Measurements from ENCODE around the gene OFD1. TPM values are rescaled to one million over a fixed set of nuclear protein-coding genes. Genes with fewer than 3 reads are reported as not detected.

Gene OFD1
- total RNA-seq, 1 experiment from 2014 or later = 76.3 TPM

- Histone ChIP-seq H3K4me1 (ENCODE audit: low read length) (peaks cover 5% of the 10 kb centered on the region), H3K27me3 (ENCODE audit: low read length) (no peaks in the 10 kb centered on the region), H3K9ac (ENCODE audit: low read length) (no peak overlapping the region), H3K4me3 (ENCODE audit: low read length) (no peak overlapping the region), H3K79me2 (ENCODE audit: low read length) (no peaks in the 10 kb centered on the region), H3K9me2 (replicated peaks; ENCODE audit: insufficient read depth, low read length) (no peaks in the 10 kb centered on the region), H2AFZ (ENCODE audit: low read length) (no peak overlapping the region), H3K27ac (ENCODE audit: low read length) (no peak overlapping the region), H4K20me1 (ENCODE audit: insufficient read depth, low read depth, low read length) (no peaks in the 10 kb centered on the region), H3K9me3 (ENCODE audit: low read length) (no peaks in the 10 kb centered on the region), H3K36me3 (ENCODE audit: insufficient read depth, low read length) (no peaks in the 10 kb centered on the region), H3K4me2 (ENCODE audit: low read depth, low read length, poor library complexity, severe bottlenecking) (no peak overlapping the region)
- DNase-seq = no peak
These were observed 63.6 kb downstream of the OFD1 start for GRCh38 chrX:13798184-13798583.

GRCh38 chrX:13803116-13803515, 68.6 kb downstream of the OFD1 start:
- Histone ChIP-seq H3K27me3 (ENCODE audit: low read length) (no peaks in the 10 kb centered on the region), H3K4me2 (ENCODE audit: low read depth, low read length, poor library complexity, severe bottlenecking) (no peak overlapping the region), H3K27ac (ENCODE audit: low read length) (no peak overlapping the region), H3K9me3 (ENCODE audit: low read length) (no peaks in the 10 kb centered on the region), H3K4me1 (ENCODE audit: low read length) (no peaks in the 10 kb centered on the region), H2AFZ (ENCODE audit: low read length) (no peak overlapping the region), H3K4me3 (ENCODE audit: low read length) (no peak overlapping the region), H4K20me1 (ENCODE audit: insufficient read depth, low read depth, low read length) (no peaks in the 10 kb centered on the region), H3K36me3 (ENCODE audit: insufficient read depth, low read length) (no peaks in the 10 kb centered on the region), H3K79me2 (ENCODE audit: low read length) (no peaks in the 10 kb centered on the region), H3K9ac (ENCODE audit: low read length) (no peak overlapping the region), H3K9me2 (replicated peaks; ENCODE audit: insufficient read depth, low read length) (no peaks in the 10 kb centered on the region)
- DNase-seq = no peak

GRCh38 chrX:13805241-13805640, 70.7 kb downstream of the OFD1 start:
- H3K79me2 ChIP-seq (ENCODE audit: low read length) = no peaks in the 10 kb centered on the region
- H3K4me2 ChIP-seq (ENCODE audit: low read depth, low read length, poor library complexity, severe bottlenecking) = no peak overlapping the region
- no peak overlapping the region for H3K27ac ChIP-seq (ENCODE audit: low read length)
- H3K27me3 ChIP-seq (ENCODE audit: low read length) = no peaks in the 10 kb centered on the region
- no peaks in the 10 kb centered on the region for H3K36me3 ChIP-seq (ENCODE audit: insufficient read depth, low read length)
- no peak overlapping the region for H3K4me3 ChIP-seq (ENCODE audit: low read length)
- DNase-seq = no peak
- H2AFZ ChIP-seq (ENCODE audit: low read length) = no peak overlapping the region
- H4K20me1 ChIP-seq (ENCODE audit: insufficient read depth, low read depth, low read length) = no peaks in the 10 kb centered on the region
- H3K9ac ChIP-seq (ENCODE audit: low read length) = no peak overlapping the region
- H3K9me3 ChIP-seq (ENCODE audit: low read length) = no peaks in the 10 kb centered on the region
- H3K9me2 ChIP-seq (replicated peaks; ENCODE audit: insufficient read depth, low read length) = no peaks in the 10 kb centered on the region
- H3K4me1 ChIP-seq (ENCODE audit: low read length) = no peaks in the 10 kb centered on the region

- H3K9ac ChIP-seq (ENCODE audit: low read length) = no peak overlapping the region
- H3K4me3 ChIP-seq (ENCODE audit: low read length) = no peak overlapping the region
- H3K79me2 ChIP-seq (ENCODE audit: low read length) = no peaks in the 10 kb centered on the region
- H3K27ac ChIP-seq (ENCODE audit: low read length) = no peak overlapping the region
- H3K9me3 ChIP-seq (ENCODE audit: low read length) = no peaks in the 10 kb centered on the region
- no peaks in the 10 kb centered on the region for H3K36me3 ChIP-seq (ENCODE audit: insufficient read depth, low read length)
- H3K27me3 ChIP-seq (ENCODE audit: low read length) = no peaks in the 10 kb centered on the region
- no peak overlapping the region for H2AFZ ChIP-seq (ENCODE audit: low read length)
- no peak overlapping the region for H3K4me2 ChIP-seq (ENCODE audit: low read depth, low read length, poor library complexity, severe bottlenecking)
- H4K20me1 ChIP-seq (ENCODE audit: insufficient read depth, low read depth, low read length) = no peaks in the 10 kb centered on the region
- H3K9me2 ChIP-seq (replicated peaks; ENCODE audit: insufficient read depth, low read length) = no peaks in the 10 kb centered on the region
- DNase-seq = no peak
- H3K4me1 ChIP-seq (ENCODE audit: low read length) = no peaks in the 10 kb centered on the region
These were observed 73.7 kb downstream of the OFD1 start for GRCh38 chrX:13808293-13808692.

- H3K27me3 ChIP-seq (ENCODE audit: low read length) = no peaks in the 10 kb centered on the region
- H3K4me2 ChIP-seq (ENCODE audit: low read depth, low read length, poor library complexity, severe bottlenecking) = no peak overlapping the region
- H3K27ac ChIP-seq (ENCODE audit: low read length) = no peak overlapping the region
- H2AFZ ChIP-seq (ENCODE audit: low read length) = no peak overlapping the region
- no peak for DNase-seq
- no peaks in the 10 kb centered on the region for H4K20me1 ChIP-seq (ENCODE audit: insufficient read depth, low read depth, low read length)
- no peaks in the 10 kb centered on the region for H3K9me2 ChIP-seq (replicated peaks; ENCODE audit: insufficient read depth, low read length)
- H3K4me3 ChIP-seq (ENCODE audit: low read length) = no peak overlapping the region
- no peaks in the 10 kb centered on the region for H3K9me3 ChIP-seq (ENCODE audit: low read length)
- no peak overlapping the region for H3K9ac ChIP-seq (ENCODE audit: low read length)
- H3K36me3 ChIP-seq (ENCODE audit: insufficient read depth, low read length) = no peaks in the 10 kb centered on the region
- no peaks in the 10 kb centered on the region for H3K4me1 ChIP-seq (ENCODE audit: low read length)
- no peaks in the 10 kb centered on the region for H3K79me2 ChIP-seq (ENCODE audit: low read length)
These were observed 74.3 kb downstream of the OFD1 start for GRCh38 chrX:13808865-13809264.

- no peak overlapping the region for H3K4me3 ChIP-seq (ENCODE audit: low read length)
- H3K36me3 ChIP-seq (ENCODE audit: insufficient read depth, low read length) = no peaks in the 10 kb centered on the region
- H3K9me2 ChIP-seq (replicated peaks; ENCODE audit: insufficient read depth, low read length) = no peaks in the 10 kb centered on the region
- H3K9me3 ChIP-seq (ENCODE audit: low read length) = no peaks in the 10 kb centered on the region
- H3K27me3 ChIP-seq (ENCODE audit: low read length) = no peaks in the 10 kb centered on the region
- no peaks in the 10 kb centered on the region for H3K79me2 ChIP-seq (ENCODE audit: low read length)
- H3K4me2 ChIP-seq (ENCODE audit: low read depth, low read length, poor library complexity, severe bottlenecking) = no peak overlapping the region
- DNase-seq = no peak
- no peaks in the 10 kb centered on the region for H4K20me1 ChIP-seq (ENCODE audit: insufficient read depth, low read depth, low read length)
- H2AFZ ChIP-seq (ENCODE audit: low read length) = no peak overlapping the region
- H3K4me1 ChIP-seq (ENCODE audit: low read length) = no peaks in the 10 kb centered on the region
- H3K27ac ChIP-seq (ENCODE audit: low read length) = no peak overlapping the region
- H3K9ac ChIP-seq (ENCODE audit: low read length) = no peak overlapping the region
These were observed 81.1 kb downstream of the OFD1 start for GRCh38 chrX:13815664-13816063.

- H3K9me3 ChIP-seq (ENCODE audit: low read length) = no peaks in the 10 kb centered on the region
- 0 out of 2 replicates have a peak, but pooled peaks cover 2% of the 10 kb centered on the region for H3K27me3 ChIP-seq (ENCODE audit: low read length)
- H3K9me2 ChIP-seq (replicated peaks; ENCODE audit: insufficient read depth, low read length) = no peaks in the 10 kb centered on the region
- H3K4me1 ChIP-seq (ENCODE audit: low read length) = no peaks in the 10 kb centered on the region
- no peak overlapping the region for H3K4me2 ChIP-seq (ENCODE audit: low read depth, low read length, poor library complexity, severe bottlenecking)
- no peak overlapping the region for H3K4me3 ChIP-seq (ENCODE audit: low read length)
- H3K79me2 ChIP-seq (ENCODE audit: low read length) = no peaks in the 10 kb centered on the region
- no peak overlapping the region for H3K27ac ChIP-seq (ENCODE audit: low read length)
- H2AFZ ChIP-seq (ENCODE audit: low read length) = no peak overlapping the region
- DNase-seq = no peak
- H4K20me1 ChIP-seq (ENCODE audit: insufficient read depth, low read depth, low read length) = no peaks in the 10 kb centered on the region
- no peaks in the 10 kb centered on the region for H3K36me3 ChIP-seq (ENCODE audit: insufficient read depth, low read length)
- no peak overlapping the region for H3K9ac ChIP-seq (ENCODE audit: low read length)
These were observed 81.6 kb downstream of the OFD1 start for GRCh38 chrX:13816176-13816575.

- Histone ChIP-seq H3K4me3 (ENCODE audit: low read length) (no peak within 1 kb of the TSS), H3K4me2 (ENCODE audit: low read depth, low read length, poor library complexity, severe bottlenecking) (no peak within 1 kb of the TSS), H3K9me3 (ENCODE audit: low read length) (no peaks in the 10 kb centered on the region), H2AFZ (ENCODE audit: low read length) (no peak within 1 kb of the TSS), H3K27ac (ENCODE audit: low read length) (no peak within 1 kb of the TSS), H3K27me3 (ENCODE audit: low read length) (0 out of 2 replicates have a peak, but pooled peaks cover 2% of the 10 kb centered on the region), H3K36me3 (ENCODE audit: insufficient read depth, low read length) (no peaks in the 10 kb centered on the region), H3K79me2 (ENCODE audit: low read length) (no peaks in the 10 kb centered on the region), H3K4me1 (ENCODE audit: low read length) (no peaks in the 10 kb centered on the region), H3K9ac (ENCODE audit: low read length) (no peak within 1 kb of the TSS), H4K20me1 (ENCODE audit: insufficient read depth, low read depth, low read length) (no peaks in the 10 kb centered on the region), H3K9me2 (replicated peaks; ENCODE audit: insufficient read depth, low read length) (no peaks in the 10 kb centered on the region)
- no peak for DNase-seq
These were observed 82.4 kb downstream of the OFD1 start, which contains the start of gene GPM6B for GRCh38 chrX:13816643-13817627. Gene GPM6B, minus strand, starts transcription at chrX:13817093. Its CDS starts 189 bp downstream, at chrX:13816904.
